ENCODE data around the gene DRC7.

DNA sequence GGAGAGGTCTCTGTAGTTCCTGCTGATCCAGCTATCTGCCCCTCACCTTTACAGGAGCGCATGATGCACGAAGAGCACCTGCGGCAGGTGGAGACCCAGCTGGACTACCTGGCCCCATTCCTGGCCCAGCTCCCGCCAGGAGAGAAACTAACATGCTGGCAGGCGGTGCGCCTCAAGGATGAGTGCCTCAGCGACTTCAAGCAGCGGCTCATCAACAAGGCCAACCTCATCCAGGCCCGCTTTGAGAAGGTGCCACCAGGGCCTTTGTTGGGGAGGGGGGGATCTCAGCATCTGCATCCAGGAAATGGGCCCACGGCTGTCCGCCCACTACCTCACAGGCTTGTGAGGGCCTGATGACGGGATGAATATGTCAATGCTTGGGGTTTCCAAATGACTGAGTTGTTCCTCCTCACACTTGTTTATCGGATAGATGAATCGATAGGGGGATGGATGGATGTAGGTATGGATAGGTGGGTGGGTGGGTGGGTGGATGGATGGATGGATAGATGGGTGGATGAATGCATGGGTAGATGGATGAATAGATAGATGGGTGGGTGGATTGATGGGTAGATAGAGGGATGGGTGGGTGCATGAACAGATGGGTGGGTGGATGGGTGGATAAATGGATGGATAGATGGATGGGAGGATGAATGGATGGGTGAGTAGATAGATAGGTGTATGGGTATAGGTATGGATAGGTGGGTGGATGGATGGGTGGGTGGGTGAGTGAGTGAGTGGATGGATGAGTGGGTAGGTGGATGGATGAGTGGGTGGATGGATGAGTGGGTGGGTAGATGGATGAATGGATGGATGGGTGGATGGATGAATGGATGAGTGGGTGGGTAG lies 34.0 kb downstream of the DRC7 start:
- TF ChIP-seq, protein P1, sequence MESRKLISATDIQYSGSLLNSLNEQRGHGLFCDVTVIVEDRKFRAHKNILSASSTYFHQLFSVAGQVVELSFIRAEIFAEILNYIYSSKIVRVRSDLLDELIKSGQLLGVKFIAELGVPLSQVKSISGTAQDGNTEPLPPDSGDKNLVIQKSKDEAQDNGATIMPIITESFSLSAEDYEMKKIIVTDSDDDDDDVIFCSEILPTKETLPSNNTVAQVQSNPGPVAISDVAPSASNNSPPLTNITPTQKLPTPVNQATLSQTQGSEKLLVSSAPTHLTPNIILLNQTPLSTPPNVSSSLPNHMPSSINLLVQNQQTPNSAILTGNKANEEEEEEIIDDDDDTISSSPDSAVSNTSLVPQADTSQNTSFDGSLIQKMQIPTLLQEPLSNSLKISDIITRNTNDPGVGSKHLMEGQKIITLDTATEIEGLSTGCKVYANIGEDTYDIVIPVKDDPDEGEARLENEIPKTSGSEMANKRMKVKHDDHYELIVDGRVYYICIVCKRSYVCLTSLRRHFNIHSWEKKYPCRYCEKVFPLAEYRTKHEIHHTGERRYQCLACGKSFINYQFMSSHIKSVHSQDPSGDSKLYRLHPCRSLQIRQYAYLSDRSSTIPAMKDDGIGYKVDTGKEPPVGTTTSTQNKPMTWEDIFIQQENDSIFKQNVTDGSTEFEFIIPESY (CRISPR knock-in tag; IDR thresholded peaks at IDR 0.05): no peak
- TF ChIP-seq EGR1 (conservative IDR thresholded peaks at IDR 0.05) (no peak), POLR2AphosphoS2 (IDR thresholded peaks at IDR 0.05; ENCODE audit: low read length) (no peak), SMARCE1 (IDR thresholded peaks at IDR 0.05) (no peak), CHD4 (IDR thresholded peaks at IDR 0.05; ENCODE audit: insufficient read depth, insufficient replicate concordance, low read depth, low read length, poor library complexity, severe bottlenecking) (no peak), ZNF174 (CRISPR knock-in tag; IDR thresholded peaks at IDR 0.05) (no peak), EZH2 (IDR thresholded peaks at IDR 0.05; ENCODE audit: borderline replicate concordance, low read depth, low read length) (no peak), KAT2B (IDR thresholded peaks at IDR 0.05; ENCODE audit: low read depth, low read length) (no peak), SMAD3 (CRISPR knock-in tag; conservative IDR thresholded peaks at IDR 0.05) (no peak)
